ENCODE measurements around the gene SLC43A3.
"Not testable (repeated sequence)": the region's sequence is repeated elsewhere in the genome, so short reads cannot be mapped to it uniquely, and the experiment has no call there.

SLC43A3 gene

GRCh38 chr11:57407941-57408475, 18.9 kb downstream of the SLC43A3 start:
- in situ Hi-C loops (cut with MboI; ENCODE audit: low sequenced_read_pairs): no loop called here

- in situ Hi-C loops (cut with MboI; ENCODE audit: low sequenced_read_pairs): no loop called here
These were observed 19.7 kb downstream of the SLC43A3 start for GRCh38 chr11:57407010-57407920.

- in situ Hi-C loops (cut with MboI; ENCODE audit: low sequenced_read_pairs): no loop called here
These were observed 20.5 kb downstream of the SLC43A3 start for GRCh38 chr11:57406337-57406904.

- in situ Hi-C loops (cut with MboI; ENCODE audit: low sequenced_read_pairs): no loop called here
These were observed 21.6 kb downstream of the SLC43A3 start for GRCh38 chr11:57405271-57405860.

GRCh38 chr11:57403802-57404147, 23.1 kb downstream of the SLC43A3 start:
- in situ Hi-C loops (cut with MboI; ENCODE audit: low sequenced_read_pairs): no loop called here

- in situ Hi-C loops (cut with MboI; ENCODE audit: low sequenced_read_pairs): not testable (repeated sequence)
These were observed 23.7 kb downstream of the SLC43A3 start for GRCh38 chr11:57403003-57403801.

GRCh38 chr11:57402188-57403002, 24.5 kb downstream of the SLC43A3 start:
- in situ Hi-C loops (cut with MboI; ENCODE audit: low sequenced_read_pairs): no loop called here

GRCh38 chr11:57399972-57400578, 26.8 kb downstream of the SLC43A3 start:
- in situ Hi-C loops (cut with MboI; ENCODE audit: low sequenced_read_pairs): no loop called here

- in situ Hi-C loops (cut with MboI; ENCODE audit: low sequenced_read_pairs): no loop called here
These were observed 27.7 kb downstream of the SLC43A3 start for GRCh38 chr11:57399221-57399620.

- in situ Hi-C loops (cut with MboI; ENCODE audit: low sequenced_read_pairs): no loop called here
These were observed 29.4 kb downstream of the SLC43A3 start for GRCh38 chr11:57397394-57397990.

- in situ Hi-C loops (cut with MboI; ENCODE audit: low sequenced_read_pairs): no loop called here
These were observed 30.2 kb downstream of the SLC43A3 start for GRCh38 chr11:57396744-57397143.

GRCh38 chr11:57395905-57396623, 30.9 kb downstream of the SLC43A3 start:
- in situ Hi-C loops (cut with MboI; ENCODE audit: low sequenced_read_pairs): no loop called here

GRCh38 chr11:57394203-57394965, 32.5 kb downstream of the SLC43A3 start:
- in situ Hi-C loops (cut with MboI; ENCODE audit: low sequenced_read_pairs): no loop called here

- in situ Hi-C loops (cut with MboI; ENCODE audit: low sequenced_read_pairs): no loop called here
These were observed 34.2 kb downstream of the SLC43A3 start for GRCh38 chr11:57392763-57393105.

GRCh38 chr11:57392066-57392762, 34.7 kb downstream of the SLC43A3 start:
- in situ Hi-C loops (cut with MboI; ENCODE audit: low sequenced_read_pairs): no loop called here

- in situ Hi-C loops (cut with MboI; ENCODE audit: low sequenced_read_pairs): no loop called here
These were observed 35.4 kb downstream of the SLC43A3 start for GRCh38 chr11:57391539-57391938.

- in situ Hi-C loops (cut with MboI; ENCODE audit: low sequenced_read_pairs): no loop called here
These were observed 35.8 kb downstream of the SLC43A3 start for GRCh38 chr11:57391111-57391510.

Data from HL-60/S4 treated with phorbol 12-myristate 13-acetate at 8.2 ng/mL for 4 days and 3 days (cell line).